DOHH2 (cell line): ENCODE data around the gene TMTC3.
"Not testable (repeated sequence)": the region's sequence is repeated elsewhere in the genome, so short reads cannot be mapped to it uniquely, and the experiment has no call there.

Experiments
- H3F3A ChIP-seq: fragments of 200-600 bp; sonication (generic), shearing (Covaris generic); 2 replicates; pipeline ENCODE4 v1.6.0; 2016; ENCODE audit warnings: antibody characterized with exemption, mild to moderate bottlenecking; ENCODE audit not compliant: control insufficient read depth, insufficient read depth
- H3K27ac ChIP-seq: fragments of 200-600 bp; sonication (generic); 2 replicates; pipeline ENCODE4 v1.5.1; 2014; ENCODE audit warnings: low read depth, mild to moderate bottlenecking, low read length, moderate library complexity
- H3K27me3 ChIP-seq: fragments of 200-600 bp; sonication (generic); 2 replicates; pipeline ENCODE4 v1.6.1; 2014; ENCODE audit warnings: mild to moderate bottlenecking, low read length, mixed read lengths; ENCODE audit not compliant: control insufficient read depth
- H3K36me3 ChIP-seq: fragments of 200-600 bp; sonication (generic); 2 replicates; pipeline ENCODE4 v1.6.1; 2014; ENCODE audit warnings: mild to moderate bottlenecking, low read length, moderate library complexity, mixed read lengths; ENCODE audit not compliant: control insufficient read depth
- H3K4me1 ChIP-seq: fragments of 200-600 bp; sonication (generic); 2 replicates; pipeline ENCODE4 v1.6.1; 2014; ENCODE audit warnings: mild to moderate bottlenecking, low read length, mixed read lengths; ENCODE audit not compliant: control insufficient read depth
- H3K4me2 ChIP-seq: fragments of 200-600 bp; sonication (generic); 2 replicates; pipeline ENCODE4 v1.6.0; 2014; ENCODE audit warnings: mild to moderate bottlenecking, low read length, moderate library complexity
- H3K4me3 ChIP-seq: fragments of 200-600 bp; sonication (generic); 2 replicates; pipeline ENCODE4 v1.5.1; 2014; ENCODE audit warnings: mild to moderate bottlenecking, low read length, mixed read lengths
- H3K79me2 ChIP-seq: fragments of 200-600 bp; sonication (generic); 2 replicates; pipeline ENCODE4 v1.6.1; 2014; ENCODE audit warnings: mild to moderate bottlenecking, low read length, mixed read lengths; ENCODE audit not compliant: control insufficient read depth
- H3K9me2 ChIP-seq: fragments of 200-600 bp; sonication (generic); replicated peaks from 2 replicates; pipeline ENCODE4 v1.6.1; 2014; ENCODE audit warnings: mild to moderate bottlenecking, low read length, mixed read lengths; ENCODE audit not compliant: control insufficient read depth
- H3K9me3 ChIP-seq: fragments of 200-600 bp; sonication (generic); 2 replicates; pipeline ENCODE4 v1.6.1; 2014; ENCODE audit warnings: antibody characterized with exemption, low read length, mixed read lengths; ENCODE audit not compliant: control insufficient read depth, insufficient read depth
- H4K20me1 ChIP-seq: fragments of 200-600 bp; sonication (generic); 2 replicates; pipeline ENCODE4 v1.6.0; 2014; ENCODE audit warnings: low read depth, mild to moderate bottlenecking, antibody characterized with exemption, low read length, moderate library complexity; ENCODE audit not compliant: control insufficient read depth, insufficient read depth
- CTCF ChIP-seq: fragments of 200-600 bp; sonication (generic); IDR thresholded peaks from one replicate; pipeline ENCODE4 v1.5.1; 2014; ENCODE audit warnings: antibody characterized with exemption, mild to moderate bottlenecking, low read depth, low read length; ENCODE audit not compliant: poor library complexity, severe bottlenecking
- EZH2phosphoT487 ChIP-seq: fragments of 200-600 bp; sonication (generic); IDR thresholded peaks from 2 replicates; pipeline ENCODE4 v1.6.1; 2017; ENCODE audit warnings: borderline replicate concordance, mild to moderate bottlenecking, antibody characterized with exemption, low read length, moderate library complexity, mixed read lengths

TMTC3 gene

GRCh38 chr12:88122666-88123065 lies 19.4 kb upstream of the TMTC3 start:
- no peaks in the 10 kb centered on the region for H3K79me2 ChIP-seq
- H3F3A ChIP-seq, result no peaks in the 10 kb centered on the region
- no peaks in the 10 kb centered on the region for H3K9me3 ChIP-seq
- no peak overlapping the region for H3K4me3 ChIP-seq
- H3K4me2 ChIP-seq, result no peak overlapping the region
- H3K4me1 ChIP-seq, result no peaks in the 10 kb centered on the region
- no peaks in the 10 kb centered on the region for H4K20me1 ChIP-seq
- H3K27ac ChIP-seq, result no peak overlapping the region
- H3K36me3 ChIP-seq, result peaks cover 29% of the 10 kb centered on the region
- no peaks in the 10 kb centered on the region for H3K9me2 ChIP-seq
- TF ChIP-seq EZH2phosphoT487 (no peak), CTCF (no peak)
- H3K27me3 ChIP-seq, result no peaks in the 10 kb centered on the region

GRCh38 chr12:88127099-88127498 lies 15.0 kb upstream of the TMTC3 start:
- Histone ChIP-seq H3K9me2 (no peaks in the 10 kb centered on the region), H3K79me2 (no peaks in the 10 kb centered on the region), H3K4me1 (no peaks in the 10 kb centered on the region), H3K4me2 (no peak overlapping the region), H3K27ac (no peak overlapping the region), H3K4me3 (no peak overlapping the region), H3K9me3 (no peaks in the 10 kb centered on the region), H3K36me3 (peaks cover 16% of the 10 kb centered on the region), H4K20me1 (no peaks in the 10 kb centered on the region), H3K27me3 (no peaks in the 10 kb centered on the region), H3F3A (no peaks in the 10 kb centered on the region)
- TF ChIP-seq CTCF (no peak), EZH2phosphoT487 (no peak)

GRCh38 chr12:88127855-88128254 lies 14.3 kb upstream of the TMTC3 start:
- Histone ChIP-seq H3K4me2 (no peak overlapping the region), H3K27me3 (no peaks in the 10 kb centered on the region), H3K4me1 (no peaks in the 10 kb centered on the region), H3F3A (no peaks in the 10 kb centered on the region), H3K9me3 (no peaks in the 10 kb centered on the region), H4K20me1 (no peaks in the 10 kb centered on the region), H3K4me3 (no peak overlapping the region), H3K36me3 (peaks cover 16% of the 10 kb centered on the region), H3K79me2 (no peaks in the 10 kb centered on the region), H3K9me2 (no peaks in the 10 kb centered on the region), H3K27ac (no peak overlapping the region)
- TF ChIP-seq CTCF (no peak), EZH2phosphoT487 (no peak)

GRCh38 chr12:88132392-88132791 lies 9.7 kb upstream of the TMTC3 start:
- TF ChIP-seq CTCF, result no peak
- no peak for TF ChIP-seq EZH2phosphoT487
- Histone ChIP-seq H3K27ac (no peak overlapping the region), H3K36me3 (peaks cover 24% of the 10 kb centered on the region), H3K9me3 (no peaks in the 10 kb centered on the region), H3K4me1 (no peaks in the 10 kb centered on the region), H3F3A (no peaks in the 10 kb centered on the region), H3K27me3 (no peaks in the 10 kb centered on the region), H4K20me1 (no peaks in the 10 kb centered on the region), H3K9me2 (no peaks in the 10 kb centered on the region), H3K4me2 (no peak overlapping the region), H3K4me3 (no peak overlapping the region), H3K79me2 (no peaks in the 10 kb centered on the region)

DNA sequence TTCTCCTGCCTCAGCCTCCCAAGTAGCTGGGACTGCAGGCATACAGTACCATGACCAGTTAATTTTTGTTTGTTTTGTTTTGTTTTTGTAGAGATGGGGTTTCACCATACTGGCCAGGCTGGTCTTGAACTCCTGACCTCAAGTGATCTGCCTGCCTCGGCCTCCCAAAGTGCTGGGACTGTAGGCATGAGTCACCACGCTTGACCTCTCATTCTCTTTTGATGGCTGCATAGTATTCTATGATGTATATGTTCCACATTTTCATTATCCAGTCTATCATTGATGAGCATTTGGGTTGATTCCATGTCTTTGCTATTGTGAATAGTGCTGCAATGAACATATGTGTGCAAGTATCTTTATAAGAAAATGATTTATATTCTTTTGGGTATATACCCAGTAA lies 8.9 kb upstream of the TMTC3 start:
- H3F3A ChIP-seq, H3K4me1 ChIP-seq, H3K9me2 ChIP-seq, H3K79me2 ChIP-seq, H3K4me2 ChIP-seq, H3K27ac ChIP-seq, H3K9me3 ChIP-seq, H4K20me1 ChIP-seq, H3K4me3 ChIP-seq, H3K27me3 ChIP-seq: not testable (repeated sequence)
- peaks cover 23% of the 10 kb centered on the region for H3K36me3 ChIP-seq
